IMR-90 (cell line): Measurements from ENCODE around the gene EMCN. TPM values are rescaled to one million over a fixed set of nuclear protein-coding genes. Genes with fewer than 3 reads are reported as not detected.

Experiments used
- ATAC-seq: fragments of 200-7000 bp; cut with Tn5 transposase; 2 replicates; pipeline ENCODE4 v1.9.1; 2020; ENCODE audit warnings: low read depth, mild to moderate bottlenecking, moderate library complexity
- BruUV-seq: library from RNA; stranded (reverse); fragments of 400-500 nt; replicated peaks from 2 replicates; lab custom pipeline; 2021; lab: Mats Ljungman, UMichigan
- CTCF ChIA-PET: fragments of 300-600 bp; formaldehyde crosslinking; extraction: SDS; loops from one replicate; lab custom pipeline; 2021; ENCODE audit warnings: antibody characterized with exemption; lab: Yijun Ruan, JAX
- POLR2A ChIA-PET: fragments of 300-600 bp; sonication (Branson Sonifier 250); formaldehyde crosslinking; loops from one replicate; lab custom pipeline; 2022; ENCODE audit warnings: antibody characterized with exemption; ENCODE audit not compliant: unreplicated experiment; lab: Charles Lee
- DNase-seq: peaks from one replicate; pipeline ENCODE4 v3.0.0; 2013
- H2AFZ ChIP-seq: replicated peaks from 2 replicates; pipeline ENCODE3; 2013; ENCODE audit warnings: low read length, mild to moderate bottlenecking; ENCODE audit not compliant: poor library complexity
- H2AK5ac ChIP-seq: 2 replicates; pipeline ENCODE4 v1.6.1; 2013; ENCODE audit warnings: low read depth, low read length, inconsistent platforms
- H2AK9ac ChIP-seq: replicated peaks from 2 replicates; pipeline ENCODE3; 2013; ENCODE audit warnings: mild to moderate bottlenecking, low read depth, low read length, moderate library complexity; ENCODE audit not compliant: poor library complexity
- H2BK120ac ChIP-seq: 2 replicates; pipeline ENCODE4 v1.6.1; 2013; ENCODE audit warnings: low read depth, low read length, inconsistent platforms
- H2BK15ac ChIP-seq: 3 replicates; pipeline ENCODE4 v1.6.1; 2013; ENCODE audit warnings: low read depth, low read length, inconsistent platforms
- H2BK20ac ChIP-seq: 2 replicates; pipeline ENCODE4 v1.6.1; 2013; ENCODE audit warnings: low read depth, mild to moderate bottlenecking, inconsistent platforms, low read length, moderate library complexity
- H2BK5ac ChIP-seq: 2 replicates; pipeline ENCODE4 v1.6.1; 2013; ENCODE audit warnings: mild to moderate bottlenecking, low read depth, low read length, inconsistent platforms; ENCODE audit not compliant: poor library complexity, severe bottlenecking
- H3K14ac ChIP-seq: replicated peaks from 2 replicates; pipeline ENCODE4 v1.6.1; 2013; ENCODE audit warnings: low read depth, low read length, inconsistent platforms
- H3K18ac ChIP-seq: 2 replicates; pipeline ENCODE4 v1.6.1; 2013; ENCODE audit warnings: low read depth, low read length, control low read depth
- H3K23ac ChIP-seq: 2 replicates; pipeline ENCODE4 v1.6.1; 2013; ENCODE audit warnings: low read depth, low read length, inconsistent platforms
- H3K27ac ChIP-seq: 2 replicates; pipeline ENCODE4 v1.5.1; 2013; ENCODE audit warnings: mild to moderate bottlenecking, control low read depth, low read length; ENCODE audit not compliant: insufficient read depth
- H3K27me3 ChIP-seq: 2 replicates; pipeline ENCODE4 v1.6.1; 2013; ENCODE audit warnings: low read length; ENCODE audit not compliant: control insufficient read depth, insufficient read depth
- H3K36me3 ChIP-seq: 2 replicates; pipeline ENCODE4 v1.6.1; 2013; ENCODE audit warnings: low read length, mixed read lengths; ENCODE audit not compliant: control insufficient read depth, insufficient read depth
- H3K4ac ChIP-seq: 2 replicates; pipeline ENCODE4 v1.6.1; 2013; ENCODE audit warnings: low read depth, low read length, inconsistent platforms
- H3K4me1 ChIP-seq: 2 replicates; pipeline ENCODE4 v1.6.1; 2013; ENCODE audit warnings: low read length, mixed read lengths; ENCODE audit not compliant: control insufficient read depth, insufficient read depth
- H3K4me2 ChIP-seq: 2 replicates; pipeline ENCODE4 v1.6.1; 2013; ENCODE audit warnings: low read depth, mild to moderate bottlenecking, control low read depth, low read length, moderate library complexity
- H3K4me3 ChIP-seq: 2 replicates; pipeline ENCODE4 v1.5.1; 2013; ENCODE audit warnings: low read depth, mild to moderate bottlenecking, control low read depth, low read length, moderate library complexity; ENCODE audit not compliant: insufficient read depth
- H3K56ac ChIP-seq: 2 replicates; pipeline ENCODE4 v1.6.1; 2013; ENCODE audit warnings: low read length, inconsistent platforms; ENCODE audit not compliant: insufficient read depth; ENCODE audit errors: extremely low read depth
- H3K79me1 ChIP-seq, 2 experiments: 2 replicates each; pipeline ENCODE4 v1.6.1; 2013; ENCODE audit warnings: low read length in 2 of 2, inconsistent platforms in 1 of 2, low read depth in 1 of 2
- H3K9ac ChIP-seq: 2 replicates; pipeline ENCODE4 v1.6.1; 2013; ENCODE audit warnings: low read depth, low read length, control low read depth
- H3K9me1 ChIP-seq: 2 replicates; pipeline ENCODE4 v1.6.1; 2013; ENCODE audit warnings: low read length, inconsistent platforms; ENCODE audit not compliant: insufficient read depth
- H3K9me3 ChIP-seq: 2 replicates; pipeline ENCODE4 v1.6.1; 2013; ENCODE audit warnings: low read length; ENCODE audit not compliant: control insufficient read depth, insufficient read depth
- H4K20me1 ChIP-seq: 2 replicates; pipeline ENCODE4 v1.6.1; 2013; ENCODE audit warnings: low read length, inconsistent platforms; ENCODE audit not compliant: insufficient read depth
- H4K5ac ChIP-seq: 2 replicates; pipeline ENCODE4 v1.6.1; 2013; ENCODE audit warnings: mild to moderate bottlenecking, low read depth, low read length, control low read depth
- H4K8ac ChIP-seq, 2 experiments: 2 replicates each; pipeline ENCODE4 v1.6.1; 2013; ENCODE audit warnings: low read depth in 2 of 2, low read length in 2 of 2, control low read depth in 1 of 2, inconsistent platforms in 1 of 2
- H4K91ac ChIP-seq: 2 replicates; pipeline ENCODE4 v1.6.1; 2013; ENCODE audit warnings: low read depth, low read length, inconsistent platforms; ENCODE audit not compliant: insufficient read depth
- POLR2A ChIP-seq: IDR thresholded peaks from 2 replicates; pipeline ENCODE4 v1.6.1; 2012; ENCODE audit warnings: mild to moderate bottlenecking, low read depth, low read length
- WGBS, 2 experiments: methylation state at CpG; one replicate each; pipeline versions ENCODE4 v1.1.5 to v1.1.7; 2013; ENCODE audit warnings: missing lambda C conversion rate in 2 of 2; ENCODE audit not compliant: insufficient read length in 1 of 2; ENCODE audit errors: extremely low coverage in 2 of 2; 5-methylcytosine and 5-hydroxymethylcytosine counted together
- dilution Hi-C: fragments of 300-500 bp; cut with HindIII; formaldehyde crosslinking; loops from one replicate; pipeline ENCODE4 v1.14.3; 2018; ENCODE audit warnings: low sequenced_read_pairs; ENCODE audit not compliant: unreplicated experiment
- in situ Hi-C: fragments of 300-500 bp; cut with MboI; formaldehyde crosslinking; loops from 3 replicates; pipeline ENCODE4 v1.14.3; 2019; ENCODE audit warnings: low sequenced_read_pairs, inconsistent platforms, mixed read lengths
- intact Hi-C: fragments of 100-400 bp; cut with micrococcal nuclease; formaldehyde crosslinking; loops from 2 replicates; pipeline ENCODE4 v1.10.0; 2022
- polyA plus RNA-seq, 3 experiments: library from polyadenylated mRNA; depleted of rRNA; stranded (reverse); fragments of >200 nt; gene quantifications; 2 replicates each; pipeline ENCODE4 v1.2.3, GENCODE V29; 2012; ENCODE audit warnings: low replicate concordance in 1 of 3
- total RNA-seq: library from RNA; depleted of rRNA; stranded (reverse); fragments of >200 nt; gene quantifications from 2 replicates; pipeline ENCODE4 v1.2.3, GENCODE V29; 2012

Gene EMCN
- total and polyA plus RNA-seq, 2 of the 4 experiments (the other 2 are of a cell fraction), result not detected

DNA sequence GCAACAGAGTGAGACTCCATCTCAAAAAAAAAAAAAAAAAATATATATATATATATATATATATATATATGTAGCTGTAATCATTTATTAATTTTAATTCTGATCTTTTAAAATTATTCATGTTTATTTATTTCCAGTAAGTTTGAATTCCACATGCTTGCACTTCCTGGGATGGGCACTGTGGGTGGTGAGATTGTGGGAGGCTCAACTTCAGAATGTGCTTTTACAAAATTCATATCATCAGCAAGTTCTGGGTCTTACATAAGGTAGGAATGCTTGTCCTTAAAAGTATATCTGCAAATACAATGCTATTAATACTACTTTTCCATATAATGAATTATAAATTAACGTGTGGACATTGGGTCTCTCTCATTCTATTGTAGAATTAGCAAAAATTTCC, 156.5 kb downstream of the EMCN start:
- H3K56ac ChIP-seq, result no peak overlapping the region

More for the DNA sequence above, 156.5 kb downstream of the EMCN start:
- no peak overlapping the region for H3K18ac ChIP-seq
- no peak overlapping the region for H2AK5ac ChIP-seq
- POLR2A ChIA-PET, result no interaction called here
- ATAC-seq (no peak), DNase-seq (no peak)
- H4K20me1 ChIP-seq, result no peaks in the 10 kb centered on the region
- H3K14ac ChIP-seq, result no peak overlapping the region
- TF ChIP-seq POLR2A, result no peak
- intact Hi-C loops (no loop called here), dilution Hi-C loops (no loop called here), in situ Hi-C loops (no loop called here)
- H3K9me1 ChIP-seq, result no peaks in the 10 kb centered on the region
- H2BK120ac ChIP-seq, result no peak overlapping the region
- no peak overlapping the region for H3K9ac ChIP-seq
- WGBS, 2 experiments, result no CpG with 5 or more reads among the region's 1 CpG
- H2AFZ ChIP-seq, result no peak overlapping the region
- no peaks in the 10 kb centered on the region for H3K79me1 ChIP-seq
- H2AK9ac ChIP-seq, result no peak overlapping the region
- no peak overlapping the region for H2BK15ac ChIP-seq
- no peaks in the 10 kb centered on the region for H3K36me3 ChIP-seq
- CTCF ChIA-PET, result no interaction called here
- no peaks in the 10 kb centered on the region for H3K9me3 ChIP-seq
- no TSS peak for BruUV-seq
- H2BK5ac ChIP-seq, result no peak overlapping the region
- no peak overlapping the region for H3K4ac ChIP-seq
- H4K5ac ChIP-seq, result no peak overlapping the region
- peaks cover 6% of the 10 kb centered on the region; the same call in 1 of the 2 replicates for H3K4me1 ChIP-seq
- H3K23ac ChIP-seq, result no peak overlapping the region
- no peak overlapping the region for H4K8ac ChIP-seq
- no peak overlapping the region for H3K4me2 ChIP-seq
- no peak overlapping the region for H3K4me3 ChIP-seq
- H3K27ac ChIP-seq, result no peak overlapping the region
- no peaks in the 10 kb centered on the region for H3K27me3 ChIP-seq
- no peak overlapping the region for H2BK20ac ChIP-seq
- H4K91ac ChIP-seq, result no peak overlapping the region
